GM18507 (cell line): ENCODE data around the gene HRG.
"Not testable (repeated sequence)": the region's sequence is repeated elsewhere in the genome, so short reads cannot be mapped to it uniquely, and the experiment has no call there.

ENCODE experiments used
- DNase-seq: peaks from one replicate; pipeline ENCODE4 v3.0.0; 2011; ENCODE audit warnings: low read depth; ENCODE audit not compliant: insufficient read length; ENCODE audit errors: extremely low spot score
- FAIRE-seq: peaks from 2 replicates; lab custom pipeline; 2011; peaks lifted over from hg19 to GRCh38; lab: Jason Lieb, UNC

Gene HRG

GRCh38 chr3:186670155-186670554 is 4.3 kb downstream of the HRG start:
- DNase-seq (no peak), FAIRE-seq (no peak)

- DNase-seq = no peak
- no peak for FAIRE-seq
Measured at GRCh38 chr3:186671051-186671450, 5.2 kb downstream of the HRG start.

- FAIRE-seq = no peak
- no peak for DNase-seq
Measured at GRCh38 chr3:186678604-186679003, 12.8 kb downstream of the HRG start.

- FAIRE-seq = no peak
- DNase-seq = no peak
Measured at GRCh38 chr3:186679151-186679550, 13.3 kb downstream of the HRG start.

- DNase-seq (no peak), FAIRE-seq (no peak)
Measured at GRCh38 chr3:186680869-186681268, 15.1 kb downstream of the HRG start.

- no peak for FAIRE-seq
- DNase-seq = no peak
Measured at GRCh38 chr3:186682812-186683211, 17.0 kb downstream of the HRG start.

- no peak for DNase-seq
- no peak for FAIRE-seq
Measured at GRCh38 chr3:186683979-186684378, 18.2 kb downstream of the HRG start.

- not testable (repeated sequence) for DNase-seq, FAIRE-seq
Measured at GRCh38 chr3:186686475-186686874, 20.7 kb downstream of the HRG start.

- no peak for FAIRE-seq
- no peak for DNase-seq
Measured at GRCh38 chr3:186687120-186687651, 21.4 kb downstream of the HRG start.

GRCh38 chr3:186690304-186690703 is 24.5 kb downstream of the HRG start:
- DNase-seq, FAIRE-seq: not testable (repeated sequence)

- DNase-seq (no peak), FAIRE-seq (no peak)
Measured at GRCh38 chr3:186691676-186692075, 25.9 kb downstream of the HRG start.

- DNase-seq = no peak
- FAIRE-seq = no peak
Measured at GRCh38 chr3:186693843-186694242, 28.0 kb downstream of the HRG start.

GRCh38 chr3:186694288-186695032 is 28.6 kb downstream of the HRG start:
- FAIRE-seq = no peak
- no peak for DNase-seq

GRCh38 chr3:186696522-186696921 is 30.7 kb downstream of the HRG start:
- no peak for DNase-seq
- no peak for FAIRE-seq

- no peak for DNase-seq
- no peak for FAIRE-seq
Measured at GRCh38 chr3:186697510-186697909, 31.7 kb downstream of the HRG start.

- no peak for DNase-seq
- no peak for FAIRE-seq
Measured at GRCh38 chr3:186700267-186700666, 34.5 kb downstream of the HRG start.

GRCh38 chr3:186702451-186702850 is 36.6 kb downstream of the HRG start:
- FAIRE-seq, DNase-seq: not testable (repeated sequence)

GRCh38 chr3:186705882-186706780 is 40.3 kb downstream of the HRG start:
- DNase-seq (no peak), FAIRE-seq (peak; percentile 31)

GRCh38 chr3:186708983-186709679 is 43.3 kb downstream of the HRG start:
- DNase-seq = no peak
- no peak for FAIRE-seq

GRCh38 chr3:186710694-186711093 is 44.9 kb downstream of the HRG start:
- not testable (repeated sequence) for FAIRE-seq, DNase-seq
